HG02870 (cell line): ENCODE measurements around the gene HRH4.

Experiments
- ATAC-seq: cut with Tn5 transposase; IDR thresholded peaks from one replicate; pipeline ENCODE4 v1.9.1; 2021; ENCODE audit warnings: mild to moderate bottlenecking, moderate library complexity; ENCODE audit not compliant: unreplicated experiment

HRH4 gene

DNA sequence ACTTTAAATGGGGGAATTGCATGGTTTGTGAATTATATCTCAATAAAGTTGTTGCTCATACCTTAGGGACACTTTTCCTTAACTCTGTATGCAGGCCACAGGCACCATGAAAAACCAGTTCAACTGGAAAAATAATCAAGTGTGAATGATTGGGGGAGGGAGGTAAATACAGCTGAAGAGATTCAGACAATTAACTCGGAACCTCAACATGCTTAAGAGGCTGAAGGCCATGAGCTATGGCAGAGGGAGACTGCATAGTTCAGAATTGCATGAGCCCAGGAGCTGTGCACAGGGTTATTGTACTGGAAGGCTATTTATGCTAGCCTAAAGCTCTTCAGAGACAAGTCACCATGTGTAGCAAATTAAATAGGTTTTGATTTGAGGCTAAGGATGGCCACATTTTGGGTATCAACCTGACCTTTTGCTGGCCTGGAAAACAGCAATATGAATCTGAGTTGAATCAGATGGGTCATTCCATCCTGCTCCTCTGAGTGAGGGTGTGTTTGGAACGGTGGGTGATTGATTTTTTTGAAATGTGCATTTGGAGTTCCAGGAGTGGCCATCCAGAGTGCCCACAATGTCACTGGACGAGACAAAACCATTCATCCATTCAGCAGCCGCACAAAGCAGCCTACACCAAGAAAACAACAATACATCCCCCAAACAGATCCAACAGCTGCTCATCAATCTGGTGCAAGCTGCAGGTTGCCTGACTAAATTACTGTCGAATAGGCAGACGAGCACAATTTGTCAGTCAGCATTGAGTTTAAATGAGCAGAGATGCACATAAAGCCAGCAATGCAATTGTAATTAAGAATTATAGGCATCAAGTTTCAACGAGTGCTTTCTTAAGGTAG lies 42.5 kb downstream of the HRH4 start:
- no peak for ATAC-seq

DNA sequence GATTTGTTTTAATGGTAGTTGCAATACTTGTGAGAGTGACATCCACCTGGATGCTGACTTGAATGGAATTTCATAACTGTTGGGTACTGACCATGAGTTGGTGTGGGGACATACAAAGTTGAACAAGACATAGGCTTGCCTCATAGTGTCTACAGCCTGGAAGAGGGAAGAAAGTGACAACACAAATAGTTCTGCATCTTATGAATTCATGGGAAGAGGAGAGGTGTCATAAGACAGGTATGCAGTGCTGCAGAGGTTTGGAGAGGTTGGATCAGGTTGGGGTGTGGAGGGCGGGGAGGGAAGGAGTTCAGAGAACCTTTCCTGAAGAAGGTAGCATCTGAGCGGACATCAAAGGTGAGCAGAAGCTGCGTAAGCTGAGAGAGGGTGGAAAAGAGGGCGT lies 44.0 kb downstream of the HRH4 start:
- ATAC-seq, result no peak

GRCh38 chr18:24506175-24506574 lies 45.7 kb downstream of the HRH4 start:
- ATAC-seq, result no peak

DNA sequence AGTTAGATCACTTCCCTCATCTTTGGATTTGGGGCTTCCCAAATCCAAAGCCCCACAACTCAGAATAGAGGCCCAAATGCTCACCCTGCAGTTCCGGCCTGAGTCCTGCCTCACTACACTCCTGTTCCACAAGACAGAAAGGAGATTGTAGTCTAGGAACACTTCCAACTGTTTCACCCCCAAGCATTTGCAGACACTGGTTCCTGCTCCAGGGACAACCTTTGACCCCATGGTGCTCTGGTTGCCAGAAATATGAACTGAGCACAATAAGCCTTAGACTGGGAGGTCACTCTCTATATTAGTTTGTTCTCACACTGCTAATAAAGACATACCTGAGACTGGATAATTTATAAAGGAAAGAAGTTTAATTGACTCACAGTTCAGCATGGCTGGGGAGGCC lies 49.0 kb downstream of the HRH4 start:
- no peak for ATAC-seq

DNA sequence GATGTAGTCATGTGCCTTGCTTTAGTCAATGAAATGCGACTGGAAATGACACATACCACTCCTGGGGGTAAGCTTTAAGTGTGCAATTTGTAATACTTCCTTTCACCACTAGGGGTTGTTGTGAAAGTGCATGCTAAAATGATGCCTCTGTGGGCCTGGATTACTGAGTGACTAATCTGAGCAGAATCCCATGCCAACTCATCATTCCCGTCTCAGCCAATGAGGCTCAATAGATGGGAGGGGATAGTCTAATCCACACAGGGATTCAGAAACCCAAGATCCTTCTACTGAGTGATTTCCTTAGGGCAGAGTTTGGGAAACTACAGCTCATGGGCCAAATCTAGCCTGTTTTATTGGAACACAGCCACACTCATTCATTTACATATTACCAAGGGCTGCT lies 54.0 kb downstream of the HRH4 start:
- ATAC-seq, result peak; percentile 57

DNA sequence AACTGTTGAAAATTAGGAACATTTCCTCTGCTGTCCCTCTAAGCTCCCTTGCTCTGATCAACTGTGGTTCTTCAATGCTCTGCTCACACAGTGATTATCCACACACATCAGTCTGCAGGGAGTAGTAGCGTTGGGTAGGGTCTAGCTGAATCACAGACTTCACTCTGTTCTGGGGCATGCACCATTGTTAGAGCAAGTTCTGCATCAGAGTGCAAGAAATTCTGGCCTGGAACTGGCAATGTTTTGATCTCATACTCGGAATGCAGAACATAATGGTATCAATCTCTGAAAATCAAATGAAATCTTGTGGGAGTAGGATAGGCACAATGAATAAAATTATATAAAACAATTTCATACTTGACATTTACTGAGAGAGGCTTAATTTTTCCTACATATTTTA lies 55.3 kb downstream of the HRH4 start:
- no peak for ATAC-seq

- ATAC-seq, result no peak
Measured at GRCh38 chr18:24516261-24516660, 55.8 kb downstream of the HRH4 start.

- ATAC-seq, result no peak
Measured at GRCh38 chr18:24517554-24517953, 57.1 kb downstream of the HRH4 start.

DNA sequence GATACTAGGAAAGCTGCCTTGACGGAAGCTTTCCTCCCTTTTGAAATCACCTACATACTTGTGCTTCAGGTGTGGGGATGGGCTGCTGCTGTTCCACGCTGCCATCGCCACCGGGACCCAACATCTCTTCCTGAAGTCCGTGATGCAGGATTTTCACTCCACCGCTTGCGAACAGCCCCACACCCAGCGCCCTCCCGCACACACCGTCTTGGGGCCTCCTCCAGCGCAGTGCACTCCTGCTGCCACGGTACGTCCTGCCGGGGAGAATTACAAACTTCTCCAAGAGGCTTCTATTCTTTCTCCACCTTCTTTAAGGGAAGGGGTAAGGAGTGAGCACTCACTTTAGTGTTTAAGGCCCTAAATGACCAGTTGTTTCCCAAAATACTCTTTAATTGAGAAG lies 58.2 kb downstream of the HRH4 start:
- no peak for ATAC-seq
